ENCODE results near the gene PDE7B.

GRCh38 chr6:136103763-136104311 lies 252.3 kb downstream of the PDE7B start:
- TF ChIP-seq CTCF (conservative IDR thresholded peaks at IDR 0.05; ENCODE audit: low read length) (no peak), EZH2phosphoT487 (IDR thresholded peaks at IDR 0.05; ENCODE audit: borderline replicate concordance) (no peak)
